Stimulated activated CD8-positive, alpha-beta memory T cell treated with anti-CD3 and anti-CD28 coated beads, Interleukin-4, amount 100 ng/mL, for 24 hours (primary cell): ENCODE measurements around the gene RNF19B.

ENCODE experiments used
- DNase-seq: peaks from one replicate; pipeline ENCODE4 v3.0.0-alpha.2; 2020; ENCODE audit warnings: low read depth

RNF19B gene

DNA sequence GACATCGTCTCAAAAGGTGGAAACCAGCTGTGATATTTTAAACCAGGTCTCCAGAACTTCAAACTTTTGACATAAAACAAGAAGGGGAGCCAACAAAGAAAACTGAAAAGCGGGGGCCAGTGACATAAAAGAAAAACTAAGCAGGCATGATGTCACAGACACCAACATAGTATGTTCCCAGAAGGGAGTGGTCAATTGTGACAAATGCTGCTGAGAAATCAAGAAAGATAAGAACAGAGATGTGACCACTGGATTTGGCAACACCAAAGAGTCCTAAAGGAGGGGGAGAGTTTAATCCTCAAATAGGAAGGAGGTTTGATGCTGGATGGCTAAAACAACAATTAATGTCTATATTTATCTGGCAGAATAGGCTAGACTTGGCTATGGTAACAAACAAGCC is 2.3 kb upstream of the RNF19B start:
- DNase-seq = no peak

DNA sequence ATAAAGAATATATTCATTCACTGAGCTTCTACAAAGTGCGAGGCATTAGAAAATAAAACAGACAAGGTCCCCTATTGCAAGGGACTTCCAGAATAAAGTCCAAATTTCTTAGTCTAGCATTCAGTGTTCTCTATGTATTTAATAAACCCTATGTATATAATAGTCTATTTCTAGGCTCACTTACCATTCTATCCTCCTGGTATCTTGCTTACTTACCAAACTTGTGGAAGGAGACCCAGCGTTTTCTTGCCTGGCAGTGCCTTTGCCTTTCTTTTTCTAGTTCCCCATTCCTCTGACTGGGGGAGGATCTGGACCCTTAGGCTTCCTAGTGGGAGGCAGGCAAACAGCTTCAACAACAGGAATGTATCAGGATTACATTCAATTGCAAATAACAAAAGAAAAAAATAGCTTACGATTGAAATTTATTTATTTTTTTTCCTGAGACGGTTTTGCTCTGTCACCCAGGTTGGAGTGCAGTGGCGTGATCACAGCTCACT is 690 bp upstream of the RNF19B start:
- no peak for DNase-seq

DNA sequence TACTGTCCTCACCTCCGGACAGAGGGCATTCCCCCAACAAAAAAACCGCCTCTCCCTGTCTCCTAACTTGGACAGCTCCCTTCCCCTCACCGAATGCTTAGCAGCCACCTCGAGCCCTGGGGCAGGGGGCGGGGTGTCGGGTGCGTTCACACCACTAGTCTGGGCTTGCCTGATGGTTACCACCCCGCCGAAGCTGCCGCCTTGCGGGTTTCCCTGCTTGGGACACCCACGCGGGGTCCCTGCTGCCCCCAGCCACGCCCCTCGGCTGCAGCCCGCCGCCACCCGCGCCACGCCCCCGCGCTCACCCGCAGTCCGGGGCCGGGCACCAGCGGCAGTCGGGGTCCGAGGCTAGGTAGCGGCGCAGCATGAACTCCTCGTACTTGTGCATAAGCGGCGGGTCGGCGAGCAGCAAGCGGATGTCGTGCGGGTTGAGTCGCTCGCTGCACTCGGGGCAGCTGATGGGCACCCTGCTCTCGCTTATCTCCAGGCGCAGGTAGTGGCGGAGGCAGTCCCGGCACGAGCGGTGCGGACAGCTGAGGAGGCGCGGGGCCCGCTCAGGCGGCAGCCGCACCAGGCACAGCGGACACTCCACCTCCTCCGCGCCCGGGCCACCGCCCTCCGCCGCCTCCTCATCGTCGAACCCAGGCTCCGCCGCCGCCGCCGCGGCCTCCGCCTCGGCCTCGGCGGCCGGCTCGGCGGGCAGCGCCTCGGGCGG is 706 bp downstream of the RNF19B start:
- DNase-seq = peak; percentile 55

DNA sequence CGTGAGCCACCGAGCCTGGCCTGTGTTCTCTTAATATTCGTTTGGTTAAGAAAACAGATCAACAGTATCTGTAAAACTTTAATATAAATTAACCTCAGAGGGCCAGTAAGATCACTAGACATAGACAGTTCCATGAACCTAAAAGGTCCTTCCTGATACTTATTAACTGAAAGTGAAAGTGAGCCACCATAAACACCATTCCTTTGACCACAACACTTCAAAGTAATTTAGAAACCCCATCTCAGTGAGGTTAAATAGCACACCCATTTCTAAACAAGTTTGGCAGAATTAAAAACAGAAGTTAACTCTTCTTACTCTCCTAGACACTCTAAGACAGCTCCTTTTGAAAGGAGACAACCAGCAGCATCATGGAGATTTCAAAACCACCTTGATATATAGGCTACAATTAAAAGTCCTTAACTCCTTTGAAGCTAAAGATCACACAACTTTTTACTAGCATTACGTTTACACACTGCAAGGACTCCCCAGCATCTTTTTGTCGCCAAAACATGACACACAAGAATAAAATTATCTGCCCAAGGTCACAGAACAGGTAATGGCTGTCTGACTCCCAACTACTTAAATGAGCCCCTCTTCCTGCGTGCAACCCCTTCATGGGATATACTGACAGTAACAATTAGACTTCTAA is 2.2 kb downstream of the RNF19B start:
- DNase-seq = no peak

DNA sequence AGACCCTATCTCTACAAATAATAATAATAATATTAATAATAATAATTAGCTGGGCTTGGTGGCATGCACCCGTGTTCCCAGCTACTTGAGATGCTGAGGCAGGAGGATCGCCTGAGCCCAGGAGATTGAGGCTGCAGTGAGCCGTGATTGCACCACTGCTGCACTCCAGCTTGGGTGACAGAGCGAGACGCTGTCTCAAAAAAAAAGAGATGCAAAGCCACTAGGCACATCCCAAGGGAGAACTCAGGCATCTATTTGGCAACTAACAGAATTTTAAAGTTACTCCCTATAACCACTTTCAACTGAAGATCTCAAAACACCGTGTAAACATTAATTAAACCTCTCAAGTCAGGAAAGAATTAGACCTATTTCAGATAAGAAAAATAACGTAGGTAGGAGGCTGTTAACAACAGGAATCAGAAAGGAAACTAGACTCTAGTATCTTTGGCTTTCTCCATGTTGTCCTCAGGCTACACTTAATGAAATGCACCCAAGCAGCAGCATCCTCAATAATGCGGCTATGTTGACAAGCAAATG is 3.7 kb downstream of the RNF19B start:
- DNase-seq = no peak

DNA sequence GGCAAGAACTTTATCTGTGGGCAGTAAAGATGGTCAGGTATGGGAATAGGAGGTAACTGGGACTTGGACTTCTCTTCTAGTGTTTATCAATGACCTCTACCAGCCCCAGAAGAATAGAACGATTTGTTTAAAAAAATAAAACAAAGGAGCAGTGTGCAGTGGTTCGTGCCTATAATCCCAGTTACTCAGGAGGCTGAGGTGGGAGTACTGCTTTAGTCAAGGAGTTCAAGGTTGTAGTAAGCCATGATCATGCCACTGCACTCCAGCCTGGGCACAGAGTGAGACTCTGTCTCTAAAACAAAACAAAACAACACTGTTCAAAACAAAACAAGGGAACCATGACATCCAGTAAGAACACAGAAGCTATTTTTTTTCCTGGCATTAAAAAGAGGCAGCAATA is 4.3 kb downstream of the RNF19B start:
- no peak for DNase-seq

DNA sequence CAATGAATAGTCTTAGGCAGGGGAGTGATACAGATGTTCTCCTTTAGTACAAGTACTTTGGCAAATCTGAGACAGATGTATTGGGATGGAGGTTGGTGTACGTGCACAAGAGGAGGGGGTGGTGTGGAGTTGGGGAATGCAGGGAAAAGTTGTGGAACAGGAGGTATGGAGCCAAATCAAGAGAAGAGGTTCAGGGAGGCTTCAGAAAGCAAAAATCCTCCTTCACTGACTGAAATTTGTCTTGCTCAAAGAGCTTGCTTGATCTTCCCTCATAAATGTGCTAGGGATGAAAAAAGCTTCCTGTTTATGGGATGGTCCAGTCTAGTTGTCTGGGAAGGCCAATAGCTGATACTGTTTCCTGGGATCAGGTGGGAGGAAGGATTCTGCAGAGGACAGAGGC is 5.8 kb downstream of the RNF19B start:
- no peak for DNase-seq

DNA sequence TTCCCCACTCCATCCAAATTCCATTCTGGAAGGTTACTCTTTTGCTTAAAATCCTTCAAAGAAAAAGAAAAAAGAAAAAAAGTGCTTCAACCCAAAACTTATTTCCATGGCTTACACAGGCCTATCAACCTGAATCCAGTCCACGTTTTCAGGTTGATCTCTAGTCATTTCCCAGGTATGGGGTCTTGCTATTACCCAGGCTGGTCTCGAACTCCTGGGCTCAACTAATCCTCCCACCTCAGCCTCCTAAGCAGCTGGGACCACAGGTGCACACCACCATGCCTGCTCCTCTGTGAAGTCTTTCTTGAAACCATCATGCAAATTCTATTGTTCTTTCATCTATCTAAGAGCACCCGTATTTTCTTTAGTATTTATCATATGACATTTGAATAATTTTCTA is 7.6 kb downstream of the RNF19B start:
- DNase-seq = no peak

DNA sequence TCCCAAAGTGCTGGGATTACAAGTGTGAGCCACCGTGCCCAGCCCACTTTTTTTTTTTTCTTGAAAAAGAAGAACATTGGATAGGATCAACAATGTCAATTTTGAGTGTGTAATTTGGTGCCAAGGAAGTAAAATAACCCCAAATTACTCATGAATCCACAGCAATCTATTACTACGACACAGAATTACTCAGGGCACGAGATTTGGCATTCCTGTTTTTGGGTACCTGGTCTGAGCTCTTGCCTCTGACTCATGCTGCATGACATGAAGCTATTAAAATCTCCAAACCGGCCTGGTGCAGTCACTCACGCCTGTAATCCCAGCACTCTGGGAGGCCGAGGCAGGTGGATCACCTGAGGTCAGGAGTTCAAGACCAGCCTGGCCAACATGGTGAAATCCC is 10.4 kb downstream of the RNF19B start:
- DNase-seq = no peak

DNA sequence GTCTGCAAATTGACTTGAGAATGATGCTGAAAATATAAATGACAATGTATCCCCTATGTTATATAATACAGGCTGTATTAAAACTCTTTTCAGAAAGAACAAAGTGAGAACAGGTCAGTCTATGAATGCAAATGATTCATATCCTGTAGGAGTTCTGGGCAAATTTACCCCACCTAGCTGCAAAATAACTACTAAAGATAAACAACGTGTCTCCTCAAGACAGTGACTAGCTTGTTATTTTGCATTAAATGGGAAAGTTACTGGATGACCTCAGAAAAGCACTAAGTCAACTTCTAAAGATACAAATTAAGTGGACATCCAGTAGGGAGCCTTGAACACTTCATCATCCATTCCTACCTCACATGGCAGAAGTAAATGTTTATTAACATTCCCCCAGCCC is 11.1 kb downstream of the RNF19B start:
- DNase-seq = no peak

DNA sequence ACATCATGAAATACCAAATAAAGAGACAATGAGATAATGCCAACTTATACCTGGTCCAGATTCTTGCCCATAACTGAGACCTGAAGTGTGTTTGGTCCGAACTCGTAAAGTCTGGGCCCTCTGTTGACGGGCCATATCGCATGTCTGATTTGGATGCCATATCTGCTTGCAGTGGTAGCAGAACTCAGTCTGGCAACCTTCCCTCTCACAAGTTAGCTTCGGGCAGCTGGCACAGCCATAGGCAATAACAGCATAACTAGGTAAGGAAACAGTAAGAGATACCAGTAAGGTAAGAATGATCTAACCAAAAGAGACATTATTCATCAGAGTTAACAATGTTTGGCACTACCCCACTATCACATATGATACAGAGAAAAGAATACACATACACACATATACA is 15.1 kb downstream of the RNF19B start:
- DNase-seq = no peak

DNA sequence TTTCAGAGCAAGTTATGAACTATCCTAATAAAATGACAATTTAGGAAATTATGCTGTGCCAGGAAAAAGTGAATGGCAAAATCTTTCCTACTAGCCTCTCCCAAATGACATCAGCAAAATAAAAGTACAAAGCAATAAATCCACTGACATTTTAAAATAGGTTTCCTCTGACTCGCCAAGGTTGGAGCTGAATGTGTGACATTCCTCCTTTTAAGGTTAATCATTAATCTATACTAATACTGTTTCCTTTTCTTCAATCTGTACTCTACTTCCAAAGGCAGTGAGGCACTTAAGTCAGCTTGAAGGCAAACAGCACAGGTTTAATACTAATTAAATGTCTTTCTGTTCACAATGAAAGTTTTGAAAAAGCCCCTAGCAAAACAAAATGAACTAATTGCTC is 15.7 kb downstream of the RNF19B start:
- no peak for DNase-seq

DNA sequence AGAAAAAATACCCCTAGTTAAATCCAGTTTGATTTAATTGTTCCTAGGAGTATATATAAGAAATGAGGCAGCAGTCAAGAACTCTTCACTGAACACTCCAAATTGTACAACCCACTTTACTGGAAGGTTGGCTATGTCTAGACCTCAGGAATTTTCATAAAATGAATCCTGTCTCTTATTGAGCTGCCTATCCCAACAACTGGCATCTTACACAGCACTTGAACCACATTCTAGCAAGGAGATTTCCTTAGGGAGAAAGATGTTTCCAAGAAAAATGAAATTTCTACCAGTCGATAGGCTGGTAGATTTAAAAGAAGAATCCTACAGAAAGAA is 16.3 kb downstream of the RNF19B start:
- DNase-seq = no peak

DNA sequence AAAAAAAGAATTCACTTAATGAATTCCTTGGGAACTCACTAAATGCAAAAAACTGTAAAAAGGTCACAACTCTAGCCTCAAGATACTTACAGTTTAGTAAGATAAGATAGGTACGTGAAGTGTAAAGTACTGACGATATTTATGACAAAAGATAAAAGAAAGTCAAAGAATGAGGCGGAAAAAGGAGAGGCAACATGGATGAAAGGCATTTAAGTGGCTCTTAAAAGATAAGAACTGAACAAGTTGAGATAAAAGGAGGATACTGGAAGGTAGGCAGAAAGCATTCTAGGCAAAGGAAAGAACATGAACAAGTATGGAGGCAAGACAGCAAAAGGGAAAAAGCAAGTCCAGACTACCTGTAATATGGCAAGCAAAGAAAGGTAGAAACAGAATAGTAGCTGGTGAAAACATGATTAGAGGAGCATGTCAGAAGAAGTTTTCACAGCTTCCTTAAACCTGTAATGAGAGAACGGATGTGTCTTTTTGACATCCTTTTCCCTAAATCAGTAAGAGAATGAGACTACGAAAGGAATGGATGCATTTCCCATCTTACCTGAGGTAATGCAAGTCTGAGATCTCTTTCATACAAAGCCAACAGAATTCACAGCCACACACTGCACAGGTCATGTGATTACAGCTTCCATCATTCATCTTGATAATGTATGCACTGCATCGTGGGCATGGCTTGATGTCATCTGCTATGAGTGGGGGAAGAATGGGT is 16.8 kb downstream of the RNF19B start:
- no peak for DNase-seq

DNA sequence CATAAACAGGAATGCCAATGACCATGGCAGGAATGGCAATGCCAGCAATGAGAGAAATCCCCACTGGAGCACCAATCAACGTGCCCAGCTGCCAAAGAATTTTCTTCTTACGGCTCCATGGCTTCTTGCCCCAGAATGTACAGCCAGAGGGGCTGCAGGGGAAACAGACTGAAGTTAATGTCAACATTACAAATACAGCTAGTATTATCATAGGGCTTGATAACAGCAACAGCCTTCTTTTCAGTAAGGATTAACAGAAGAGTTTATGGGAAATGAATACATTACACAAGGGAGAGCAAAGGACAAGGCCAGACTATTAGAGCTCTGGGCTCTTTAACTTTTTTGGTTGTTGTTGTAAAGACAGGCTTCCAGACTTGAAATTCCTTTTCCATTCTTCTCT is 18.2 kb downstream of the RNF19B start:
- DNase-seq = no peak

DNA sequence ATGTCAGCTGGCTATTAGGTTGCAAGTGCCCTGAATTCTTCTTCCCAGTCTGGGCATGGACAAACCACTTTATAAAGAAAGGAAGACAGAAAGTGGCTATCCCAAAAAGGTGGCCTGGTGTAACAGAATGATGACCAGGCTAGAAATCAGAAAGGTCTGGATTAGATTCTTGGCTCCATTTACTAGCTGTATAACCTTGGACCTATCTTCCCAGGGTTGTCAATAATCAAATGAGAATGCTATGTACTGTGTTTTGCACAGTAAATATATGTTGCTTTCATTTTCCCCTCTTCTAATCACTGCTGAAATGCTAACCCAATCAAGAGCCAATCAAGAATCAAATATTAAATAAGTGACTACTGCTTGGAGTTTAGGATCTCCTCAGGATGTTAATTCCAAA is 20.4 kb downstream of the RNF19B start:
- DNase-seq = no peak

DNA sequence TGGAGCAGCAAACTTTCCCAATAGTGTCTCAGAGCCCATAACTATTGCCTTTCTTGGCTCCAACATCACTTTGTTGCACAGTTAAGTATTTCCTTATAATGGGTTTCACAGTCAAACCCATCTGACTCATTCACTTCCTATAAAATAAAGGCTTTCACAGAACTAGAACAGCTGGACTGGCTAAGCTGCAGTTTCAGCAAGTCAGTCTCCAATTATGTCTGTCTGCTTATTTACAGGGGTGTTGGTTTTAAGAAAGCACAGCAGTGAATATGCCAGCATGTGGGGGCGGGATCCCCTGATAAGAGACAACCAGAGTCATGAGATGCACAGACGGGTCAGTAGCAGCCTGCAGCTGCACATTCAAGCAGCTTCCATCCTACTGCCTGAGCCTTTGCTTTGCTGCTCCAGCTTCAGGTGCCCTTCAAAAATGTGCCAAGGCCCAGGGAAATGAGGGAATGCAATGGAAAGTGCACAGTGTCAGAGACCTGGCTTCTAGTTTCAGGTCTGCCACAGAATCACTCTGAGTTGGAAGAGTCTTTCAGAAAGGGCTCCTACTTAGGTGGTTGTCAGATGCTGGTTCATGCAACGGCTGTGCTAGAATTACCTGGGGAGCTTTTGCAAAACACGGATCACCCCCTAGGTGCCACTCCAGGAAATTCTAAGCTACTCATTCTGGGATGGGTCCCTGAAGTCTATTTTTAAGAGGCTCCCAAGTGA is 24.8 kb downstream of the RNF19B start:
- DNase-seq = no peak

DNA sequence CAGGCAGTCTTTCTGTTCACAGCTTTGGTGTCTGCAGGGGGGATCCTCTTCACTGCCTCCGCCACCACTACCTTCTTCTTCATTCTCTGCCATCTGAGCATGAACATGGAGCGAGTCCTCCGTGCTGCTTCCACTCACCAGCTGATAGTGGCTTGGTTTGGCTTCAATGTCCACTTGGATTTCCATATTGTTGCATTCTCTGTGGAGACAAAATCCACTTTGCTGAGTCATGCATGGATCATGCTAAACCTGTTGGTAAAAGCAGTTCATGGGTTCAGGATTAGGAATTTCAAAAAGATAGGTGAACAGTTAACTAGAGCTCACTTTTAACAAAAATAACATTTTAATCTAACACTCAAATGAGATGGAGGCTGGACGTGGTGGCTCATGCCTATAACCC is 27.5 kb downstream of the RNF19B start:
- no peak for DNase-seq

DNA sequence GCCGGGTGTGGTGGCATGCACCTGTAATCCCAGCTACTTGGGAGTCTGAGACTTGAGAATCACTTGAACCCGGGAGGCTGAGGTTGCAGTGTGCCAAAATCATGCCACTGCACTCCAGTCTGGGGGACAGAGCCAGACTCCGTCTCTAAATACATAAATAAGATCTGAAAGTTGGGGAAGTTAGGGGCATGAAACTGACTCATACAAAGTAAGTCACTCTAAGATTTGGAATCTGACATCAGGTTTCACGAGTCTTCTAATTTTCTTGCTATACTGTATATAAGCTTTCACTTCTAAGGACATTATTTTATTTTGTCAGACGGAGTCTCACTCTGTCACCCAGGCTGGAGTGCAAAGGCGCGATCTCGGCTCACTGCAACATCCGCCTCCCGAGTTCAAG is 30.1 kb downstream of the RNF19B start:
- no peak for DNase-seq

DNA sequence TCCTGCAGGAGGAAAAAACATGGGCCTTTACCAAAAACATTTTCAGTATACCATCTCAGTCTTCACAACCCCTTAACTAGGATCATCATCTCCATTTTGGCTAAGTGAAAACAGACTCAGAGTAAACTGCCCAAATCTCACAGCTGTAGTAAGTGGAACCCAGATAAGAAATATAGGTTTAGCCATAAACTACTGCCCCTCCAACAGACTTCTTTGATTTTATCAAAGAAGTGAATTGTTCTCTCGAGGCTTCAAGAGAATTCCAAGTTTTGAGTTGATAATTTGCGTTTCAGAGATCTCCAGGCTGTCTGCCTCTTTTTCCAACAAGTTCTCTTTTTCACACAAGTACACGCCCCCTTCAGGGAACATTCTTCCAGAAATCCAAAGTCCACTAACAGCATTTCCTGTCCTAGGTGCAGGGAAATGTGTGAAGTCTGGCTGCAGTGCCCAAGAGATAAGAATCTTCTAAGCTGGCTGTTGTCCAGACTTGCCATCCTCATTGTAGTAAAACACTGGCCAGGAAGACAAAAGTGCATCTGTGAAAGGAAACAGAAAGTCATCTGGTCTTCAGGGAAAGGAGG is 30.8 kb downstream of the RNF19B start:
- no peak for DNase-seq

DNA sequence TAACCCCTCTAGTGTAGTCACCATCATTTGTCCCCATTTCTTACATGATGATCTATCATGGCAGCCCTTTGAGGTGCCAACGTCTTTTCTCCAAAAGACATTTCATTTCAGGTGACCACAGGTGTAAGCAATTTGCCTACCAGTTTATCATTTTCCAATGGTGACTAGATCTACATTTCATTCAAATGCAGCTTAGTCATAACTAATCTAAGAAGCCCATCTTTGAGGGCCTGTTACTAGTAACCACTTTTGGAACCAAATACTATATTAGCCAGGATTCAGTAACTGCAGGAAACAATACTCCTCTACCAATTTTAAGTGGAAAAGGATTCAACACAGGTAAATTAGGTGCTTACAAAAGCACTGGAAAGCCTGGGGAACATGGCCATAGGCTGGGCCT is 32.8 kb downstream of the RNF19B start:
- DNase-seq = no peak

DNA sequence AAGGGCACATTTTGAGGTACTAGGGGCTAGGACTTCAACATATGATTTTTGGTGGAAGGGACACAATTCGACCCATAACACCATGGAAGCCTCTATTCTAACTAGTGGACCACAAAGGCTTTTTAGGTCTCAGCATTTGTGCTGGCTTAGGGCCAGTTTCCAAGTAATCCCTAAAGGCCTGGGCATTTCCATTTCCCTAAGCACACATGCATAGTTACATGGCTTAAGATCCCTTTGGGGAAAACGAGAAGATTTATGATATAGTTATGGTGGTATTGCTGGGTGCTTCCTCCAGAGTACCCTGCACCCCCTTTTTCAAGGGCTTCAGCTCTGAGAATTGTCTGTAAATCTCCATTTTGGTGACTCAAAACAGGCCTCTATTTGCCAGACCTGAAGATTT is 35.2 kb downstream of the RNF19B start:
- no peak for DNase-seq
